ENCODE results near the gene CENPT.

The CENPT gene

DNA sequence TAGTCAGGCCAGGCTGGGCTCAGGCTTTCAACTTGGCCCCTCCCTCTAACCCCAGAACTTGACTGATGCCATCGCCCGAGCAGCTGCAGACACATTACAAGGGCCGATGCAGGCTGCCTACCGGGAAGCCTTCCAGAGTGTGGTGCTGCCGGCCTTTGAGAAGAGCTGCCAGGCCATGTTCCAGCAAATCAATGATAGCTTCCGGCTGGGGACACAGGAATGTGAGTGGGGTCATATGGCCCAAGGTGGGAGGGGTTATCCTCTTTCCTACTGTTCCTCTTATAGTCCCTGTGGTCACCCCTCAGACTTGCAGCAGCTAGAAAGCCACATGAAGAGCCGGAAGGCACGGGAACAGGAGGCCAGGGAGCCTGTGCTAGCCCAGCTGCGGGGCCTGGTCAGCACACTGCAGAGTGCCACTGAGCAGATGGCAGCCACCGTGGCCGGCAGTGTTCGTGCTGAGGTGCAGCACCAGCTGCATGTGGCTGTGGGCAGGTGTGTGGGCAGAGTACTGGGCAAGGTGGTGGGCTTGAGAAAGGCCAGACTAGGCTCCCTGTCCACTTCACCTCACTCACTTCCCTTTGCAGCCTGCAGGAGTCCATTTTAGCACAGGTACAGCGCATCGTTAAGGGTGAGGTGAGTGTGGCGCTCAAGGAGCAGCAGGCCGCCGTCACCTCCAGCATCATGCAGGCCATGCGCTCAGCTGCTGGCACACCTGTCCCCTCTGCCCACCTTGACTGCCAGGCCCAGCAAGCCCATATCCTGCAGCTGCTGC lies 35.1 kb upstream of the CENPT start:
- TF ChIP-seq, protein P1, sequence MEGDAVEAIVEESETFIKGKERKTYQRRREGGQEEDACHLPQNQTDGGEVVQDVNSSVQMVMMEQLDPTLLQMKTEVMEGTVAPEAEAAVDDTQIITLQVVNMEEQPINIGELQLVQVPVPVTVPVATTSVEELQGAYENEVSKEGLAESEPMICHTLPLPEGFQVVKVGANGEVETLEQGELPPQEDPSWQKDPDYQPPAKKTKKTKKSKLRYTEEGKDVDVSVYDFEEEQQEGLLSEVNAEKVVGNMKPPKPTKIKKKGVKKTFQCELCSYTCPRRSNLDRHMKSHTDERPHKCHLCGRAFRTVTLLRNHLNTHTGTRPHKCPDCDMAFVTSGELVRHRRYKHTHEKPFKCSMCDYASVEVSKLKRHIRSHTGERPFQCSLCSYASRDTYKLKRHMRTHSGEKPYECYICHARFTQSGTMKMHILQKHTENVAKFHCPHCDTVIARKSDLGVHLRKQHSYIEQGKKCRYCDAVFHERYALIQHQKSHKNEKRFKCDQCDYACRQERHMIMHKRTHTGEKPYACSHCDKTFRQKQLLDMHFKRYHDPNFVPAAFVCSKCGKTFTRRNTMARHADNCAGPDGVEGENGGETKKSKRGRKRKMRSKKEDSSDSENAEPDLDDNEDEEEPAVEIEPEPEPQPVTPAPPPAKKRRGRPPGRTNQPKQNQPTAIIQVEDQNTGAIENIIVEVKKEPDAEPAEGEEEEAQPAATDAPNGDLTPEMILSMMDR (IDR thresholded peaks at IDR 0.05; ENCODE audit: insufficient read depth, low read depth, low read length, missing control alignments), result no peak
- DNase-seq (ENCODE audit: low read depth), result no peak
- H3K4me3 ChIP-seq (ENCODE audit: low read depth, low read length), result no peak overlapping the region

DNA sequence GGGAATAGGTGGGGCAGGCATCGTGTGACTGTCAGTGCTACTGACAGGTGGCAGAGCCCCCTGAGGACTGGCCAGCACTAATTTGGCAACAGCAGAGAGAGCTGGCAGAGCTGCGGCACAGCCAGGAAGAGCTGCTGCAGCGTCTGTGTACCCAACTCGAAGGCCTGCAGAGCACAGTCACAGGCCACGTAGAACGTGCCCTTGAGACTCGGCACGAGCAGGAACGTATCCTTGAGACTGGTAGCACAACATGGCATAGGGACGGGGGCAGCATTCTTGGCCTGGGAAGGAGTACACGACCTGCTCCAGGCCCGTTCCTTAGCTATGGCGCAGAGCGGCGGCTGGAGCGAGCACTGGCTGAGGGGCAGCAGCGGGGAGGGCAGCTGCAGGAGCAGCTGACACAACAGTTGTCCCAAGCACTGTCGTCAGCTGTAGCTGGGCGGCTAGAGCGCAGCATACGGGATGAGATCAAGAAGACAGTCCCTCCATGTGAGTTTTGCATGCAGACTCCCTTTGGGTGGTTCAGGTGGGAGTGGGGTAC lies 34.2 kb upstream of the CENPT start:
- no peak for DNase-seq (ENCODE audit: low read depth)

DNA sequence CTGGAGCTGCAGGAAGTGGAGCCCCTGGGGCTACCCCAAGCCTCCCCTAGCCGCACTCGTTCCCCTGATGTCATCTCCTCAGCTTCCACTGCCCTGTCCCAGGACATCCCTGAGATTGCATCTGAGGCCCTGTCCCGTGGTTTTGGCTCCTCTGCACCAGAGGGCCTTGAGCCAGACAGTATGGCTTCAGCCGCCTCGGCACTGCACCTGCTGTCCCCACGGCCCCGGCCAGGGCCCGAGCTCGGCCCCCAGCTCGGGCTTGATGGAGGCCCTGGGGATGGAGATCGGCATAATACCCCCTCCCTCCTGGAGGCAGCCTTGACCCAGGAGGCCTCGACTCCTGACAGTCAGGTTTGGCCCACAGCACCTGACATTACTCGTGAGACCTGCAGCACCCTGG lies 33.1 kb upstream of the CENPT start:
- H3K4me3 ChIP-seq (ENCODE audit: low read depth, low read length), result no peak overlapping the region
- TF ChIP-seq, protein P1 (IDR thresholded peaks at IDR 0.05; ENCODE audit: insufficient read depth, low read depth, low read length, missing control alignments), result no peak
- DNase-seq (ENCODE audit: low read depth), result no peak

More for the DNA sequence above, 34.2 kb upstream of the CENPT start:
- H3K4me3 ChIP-seq (ENCODE audit: low read depth, low read length), result no peak overlapping the region
- TF ChIP-seq, protein P1 (IDR thresholded peaks at IDR 0.05; ENCODE audit: insufficient read depth, low read depth, low read length, missing control alignments), result no peak

DNA sequence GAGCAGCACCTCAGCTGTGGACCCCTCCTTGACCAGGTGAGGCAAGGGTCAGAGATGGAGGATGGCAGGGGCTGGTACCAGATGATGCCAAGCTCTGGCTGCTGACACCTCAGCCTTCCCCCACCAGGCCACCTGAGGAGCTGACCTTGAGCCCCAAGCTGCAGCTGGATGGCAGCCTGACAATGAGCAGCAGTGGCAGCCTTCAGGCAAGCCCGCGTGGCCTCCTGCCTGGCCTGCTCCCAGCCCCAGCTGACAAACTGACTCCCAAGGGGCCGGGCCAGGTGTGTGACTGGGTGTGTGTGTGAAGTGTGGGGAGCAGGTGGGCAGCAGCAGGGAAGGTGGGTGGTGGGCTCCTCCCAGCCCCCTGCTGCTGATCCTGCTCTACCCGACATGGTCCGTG lies 32.4 kb upstream of the CENPT start:
- no peak overlapping the region for H3K4me3 ChIP-seq (ENCODE audit: low read depth, low read length)
- no peak for DNase-seq (ENCODE audit: low read depth)
- TF ChIP-seq, protein P1 (IDR thresholded peaks at IDR 0.05; ENCODE audit: insufficient read depth, low read depth, low read length, missing control alignments), result no peak

DNA sequence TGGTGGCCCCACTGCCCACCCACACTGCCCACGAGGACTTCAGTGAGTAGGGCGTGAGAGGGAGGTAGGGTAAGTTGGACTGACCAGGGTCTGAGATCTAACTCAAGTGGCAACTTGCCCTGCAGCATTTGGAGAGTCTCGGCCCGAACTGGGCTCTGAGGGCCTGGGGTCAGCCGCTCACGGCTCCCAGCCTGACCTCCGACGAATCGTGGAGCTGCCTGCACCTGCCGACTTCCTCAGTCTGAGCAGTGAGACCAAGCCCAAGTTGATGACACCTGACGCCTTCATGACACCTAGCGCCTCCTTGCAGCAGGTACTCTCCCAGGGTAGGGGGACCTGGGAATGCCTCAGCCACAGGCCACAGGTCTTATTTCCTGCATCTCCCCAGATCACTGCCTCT lies 32.0 kb upstream of the CENPT start:
- TF ChIP-seq, protein P1 (IDR thresholded peaks at IDR 0.05; ENCODE audit: insufficient read depth, low read depth, low read length, missing control alignments), result no peak
- DNase-seq (ENCODE audit: low read depth), result no peak
- H3K4me3 ChIP-seq (ENCODE audit: low read depth, low read length), result no peak overlapping the region

DNA sequence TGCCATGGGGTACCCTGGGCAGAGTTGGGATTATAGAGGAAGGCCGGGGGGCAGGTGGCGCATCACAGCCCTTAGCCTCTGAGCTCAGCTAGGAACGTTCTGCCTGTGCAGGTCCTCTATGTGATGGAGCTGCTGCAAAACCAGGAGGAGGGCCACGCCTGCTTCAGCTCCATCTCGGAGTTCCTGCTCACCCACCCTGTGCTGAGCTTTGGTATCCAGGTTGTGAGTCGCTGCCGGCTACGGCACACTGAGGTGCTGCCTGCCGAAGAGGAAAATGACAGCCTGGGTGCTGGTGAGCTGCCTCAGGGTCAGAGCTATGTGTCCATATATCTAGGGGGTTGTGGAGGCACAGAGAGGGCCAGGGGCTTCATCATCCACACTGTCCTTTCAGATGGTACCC lies 31.4 kb upstream of the CENPT start:
- no peak overlapping the region for H3K4me3 ChIP-seq (ENCODE audit: low read depth, low read length)
- no peak for DNase-seq (ENCODE audit: low read depth)
- TF ChIP-seq, protein P1 (IDR thresholded peaks at IDR 0.05; ENCODE audit: insufficient read depth, low read depth, low read length, missing control alignments), result no peak
